CD4-positive, alpha-beta T cell treated with Interleukin-2 at 100 ng/mL for 4 hours (primary cell): ENCODE measurements around the gene MSANTD1.

Source experiments
- DNase-seq: peaks from one replicate; pipeline ENCODE4 v3.0.0-alpha.2; 2020; ENCODE audit warnings: low spot score

Gene MSANTD1

GRCh38 chr4:3217266-3217665, 31.7 kb upstream of the MSANTD1 start:
- no peak for DNase-seq

- no peak for DNase-seq
Measured at GRCh38 chr4:3217771-3218170, 31.2 kb upstream of the MSANTD1 start.

DNA sequence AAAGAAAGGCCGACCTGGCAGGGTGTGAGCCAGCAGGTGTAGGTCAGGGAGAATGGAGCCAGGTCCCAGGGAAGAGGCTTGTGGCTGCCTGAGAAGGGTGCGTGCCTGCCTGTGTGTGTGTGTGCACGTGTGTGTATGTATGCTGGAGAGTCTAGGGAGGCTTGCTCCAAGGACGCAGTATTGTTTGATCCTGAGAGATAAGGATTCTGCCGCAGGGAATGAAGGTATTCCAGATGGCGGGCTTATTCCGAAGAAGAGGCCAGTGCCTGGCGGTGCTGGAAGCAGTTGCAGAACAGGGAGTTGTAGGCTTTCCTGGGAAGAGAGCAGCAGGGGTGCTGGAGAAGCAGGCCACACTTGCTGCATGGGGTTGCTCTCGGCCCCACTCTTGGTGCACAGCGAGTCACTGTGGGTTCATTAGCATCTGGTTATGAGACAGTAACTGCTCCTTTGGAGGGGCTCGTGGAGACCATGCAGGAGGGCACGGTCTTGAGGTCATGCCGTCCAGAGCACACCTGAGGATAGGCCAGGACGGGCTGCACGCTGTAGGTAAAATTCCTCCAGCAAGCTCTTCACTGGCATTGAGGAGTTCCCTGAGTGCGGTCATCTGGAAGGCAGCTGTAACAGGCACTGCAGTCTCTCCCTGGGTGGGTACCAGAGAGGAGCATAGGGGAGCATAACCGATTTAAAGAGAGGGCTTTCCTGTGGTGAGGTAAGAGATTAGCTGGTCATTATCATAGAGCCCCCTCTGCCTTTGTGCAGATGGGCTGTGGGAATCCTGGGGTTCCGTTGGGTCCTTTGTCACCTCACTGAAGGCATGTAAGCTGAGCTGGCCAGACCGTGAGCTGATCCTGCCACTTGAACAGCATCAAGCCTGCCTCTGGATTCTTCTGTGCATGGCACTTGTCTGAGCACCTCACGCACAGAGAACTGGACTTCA, 29.9 kb upstream of the MSANTD1 start:
- no peak for DNase-seq

GRCh38 chr4:3219761-3220475, 29.0 kb upstream of the MSANTD1 start:
- DNase-seq: no peak

- DNase-seq: peak; percentile 28
Measured at GRCh38 chr4:3220476-3221183, 28.3 kb upstream of the MSANTD1 start.

DNA sequence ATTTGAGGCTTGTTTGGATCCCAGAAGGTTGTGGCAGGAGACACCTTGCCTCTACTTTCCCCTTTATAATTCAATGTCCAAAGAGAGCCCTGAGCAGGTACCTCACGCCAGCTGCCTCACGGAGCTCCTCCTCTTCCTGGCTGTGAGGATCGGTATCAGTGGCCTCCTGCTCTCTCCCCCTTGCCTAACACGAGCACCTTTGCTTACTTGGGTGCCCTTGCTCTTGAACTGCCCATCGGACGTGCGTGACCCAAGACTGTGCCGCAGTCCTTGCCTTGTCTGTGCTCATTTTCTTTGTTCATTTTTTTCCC, 27.8 kb upstream of the MSANTD1 start:
- DNase-seq: no peak

- DNase-seq: no peak
Measured at GRCh38 chr4:3221996-3222395, 27.0 kb upstream of the MSANTD1 start.

DNA sequence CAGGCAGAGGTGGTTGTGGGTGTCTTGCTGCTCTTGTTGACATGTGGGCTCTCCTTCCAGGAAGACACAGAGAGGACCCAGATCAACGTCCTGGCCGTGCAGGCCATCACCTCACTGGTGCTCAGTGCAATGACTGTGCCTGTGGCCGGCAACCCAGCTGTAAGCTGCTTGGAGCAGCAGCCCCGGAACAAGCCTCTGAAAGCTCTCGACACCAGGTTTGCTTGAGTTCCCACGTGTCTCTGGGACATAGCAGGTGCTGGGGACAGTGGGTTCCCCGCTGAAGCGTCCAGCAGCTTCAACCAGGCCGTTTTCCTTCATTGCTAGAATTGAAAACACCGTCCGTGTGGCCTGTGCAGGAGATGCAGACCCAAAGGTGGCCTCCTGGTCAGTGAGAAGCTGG, 25.6 kb upstream of the MSANTD1 start:
- no peak for DNase-seq

DNA sequence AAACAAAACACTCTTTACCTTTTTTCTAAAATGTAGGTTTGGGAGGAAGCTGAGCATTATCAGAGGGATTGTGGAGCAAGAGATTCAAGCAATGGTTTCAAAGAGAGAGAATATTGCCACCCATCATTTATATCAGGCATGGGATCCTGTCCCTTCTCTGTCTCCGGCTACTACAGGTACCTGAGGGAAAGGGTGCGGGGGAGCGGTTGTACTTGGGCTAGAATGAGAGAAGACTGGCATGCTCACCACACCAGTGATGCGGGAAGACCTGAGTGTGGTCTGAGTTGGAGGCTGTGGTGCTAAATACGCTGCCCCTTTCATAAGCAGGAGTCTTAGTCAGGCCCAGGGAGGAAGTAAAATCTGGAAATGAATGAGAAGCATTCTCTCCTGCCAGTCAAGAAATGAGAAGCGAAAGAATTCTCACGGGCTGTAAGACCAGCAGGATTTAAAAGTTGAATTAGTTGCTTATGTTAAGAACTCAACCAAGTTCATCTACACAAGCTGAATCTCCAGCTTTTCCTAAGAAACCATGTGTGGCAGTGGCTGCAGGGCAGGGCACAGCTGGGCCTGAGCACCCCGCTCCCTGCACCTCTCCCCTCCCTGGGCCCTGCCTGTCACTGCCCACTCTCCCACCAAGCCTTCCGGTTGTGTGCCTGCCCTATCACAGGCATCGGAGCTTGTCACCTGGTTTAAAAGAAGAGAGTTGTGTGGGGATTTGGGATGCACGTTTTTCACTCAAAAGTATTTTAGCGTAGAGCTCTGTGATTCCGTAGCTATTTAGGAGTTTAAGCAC, 24.8 kb upstream of the MSANTD1 start:
- no peak for DNase-seq

DNA sequence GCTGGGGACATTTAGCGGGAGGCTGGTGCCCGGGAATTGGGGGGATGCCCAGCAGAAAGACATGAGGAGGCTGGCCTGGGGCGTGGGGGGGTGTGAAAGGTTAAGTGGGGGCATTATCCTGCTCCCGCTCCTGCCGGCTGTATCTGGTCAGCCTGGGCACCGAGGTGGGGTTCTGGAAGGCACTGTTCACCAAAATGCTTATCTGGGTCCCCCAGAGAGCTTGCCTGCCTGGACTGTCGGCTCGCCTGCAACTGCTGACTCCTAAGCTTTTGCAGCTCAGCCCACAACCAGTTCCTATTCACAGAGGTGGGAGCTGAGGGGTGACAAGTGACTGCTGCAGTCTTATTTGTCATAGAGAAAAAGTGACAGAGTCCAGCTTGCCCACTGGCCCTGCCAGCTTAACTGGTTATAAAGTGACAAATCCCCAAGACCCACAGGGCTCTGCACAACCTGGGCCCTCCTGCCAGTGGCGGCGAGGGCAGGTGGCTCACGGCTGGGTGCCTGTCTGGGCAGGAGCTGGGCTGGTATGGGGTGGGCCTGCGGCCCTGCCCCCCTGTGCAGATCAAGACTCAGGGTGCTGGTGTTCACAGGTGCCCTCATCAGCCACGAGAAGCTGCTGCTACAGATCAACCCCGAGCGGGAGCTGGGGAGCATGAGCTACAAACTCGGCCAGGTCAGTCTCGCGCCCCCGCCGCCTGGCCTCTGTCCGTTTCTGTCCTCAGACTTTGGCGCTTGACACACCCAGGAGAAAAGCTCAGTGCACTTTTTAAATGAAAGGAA, 23.7 kb upstream of the MSANTD1 start:
- DNase-seq: no peak

DNA sequence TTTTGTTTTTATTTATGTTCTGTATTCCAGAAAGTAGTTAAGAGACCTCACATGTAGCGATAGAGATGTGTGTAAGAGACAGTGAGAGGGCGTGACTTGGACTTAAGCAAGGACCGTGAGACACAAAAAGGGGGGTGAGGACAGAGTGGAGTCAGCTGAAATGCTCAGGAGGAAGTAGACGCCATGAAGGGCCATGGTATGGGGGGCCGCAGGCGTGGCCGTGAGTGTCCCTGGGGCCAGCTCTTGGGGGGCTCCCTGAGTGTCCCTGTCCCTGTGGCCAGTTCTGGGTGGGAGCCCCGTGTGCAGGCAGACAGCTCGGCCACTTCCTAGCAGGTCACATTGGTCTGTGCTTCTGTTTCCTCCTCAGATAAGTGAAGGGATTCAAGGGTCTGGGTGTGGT, 23.0 kb upstream of the MSANTD1 start:
- no peak for DNase-seq

DNA sequence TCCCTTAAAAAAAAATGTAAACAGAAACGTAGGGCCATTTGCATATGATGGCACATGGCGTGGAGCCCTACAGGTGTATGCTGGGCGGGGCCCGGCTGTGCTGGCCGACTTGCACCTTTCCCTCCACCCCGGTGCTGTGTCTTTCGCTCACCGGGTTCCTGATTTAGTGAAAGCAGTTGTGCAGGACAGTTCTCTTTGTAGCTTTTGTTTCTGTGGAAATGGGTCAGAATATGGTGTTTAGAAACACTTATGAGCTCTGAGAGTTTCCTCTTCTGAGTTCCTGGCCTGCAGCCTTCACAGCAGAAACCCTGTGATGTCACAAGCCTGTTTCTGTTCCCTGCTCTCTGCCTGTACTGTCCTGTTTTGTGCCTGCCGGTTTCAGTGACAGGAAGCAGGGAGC, 22.5 kb upstream of the MSANTD1 start:
- no peak for DNase-seq

DNA sequence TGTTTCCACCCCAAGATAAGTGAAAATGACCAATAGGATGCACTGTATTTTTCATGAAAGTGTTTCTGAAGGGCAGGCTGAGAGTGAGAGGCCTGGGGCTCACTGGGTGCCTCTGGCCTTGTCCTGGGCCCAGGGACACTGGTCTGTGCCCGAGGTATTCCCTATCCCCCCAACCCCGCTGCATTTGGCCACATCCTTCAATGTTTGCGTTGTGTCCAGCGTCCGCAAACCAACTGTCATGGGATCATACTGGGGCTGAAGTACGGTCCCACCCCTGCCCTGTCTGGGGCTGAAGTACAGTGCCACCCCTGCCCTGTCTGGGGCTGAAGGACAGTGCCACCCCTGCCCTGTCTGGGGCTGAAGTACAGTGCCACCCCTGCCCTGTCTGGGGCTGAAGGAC, 22.0 kb upstream of the MSANTD1 start:
- no peak for DNase-seq

DNA sequence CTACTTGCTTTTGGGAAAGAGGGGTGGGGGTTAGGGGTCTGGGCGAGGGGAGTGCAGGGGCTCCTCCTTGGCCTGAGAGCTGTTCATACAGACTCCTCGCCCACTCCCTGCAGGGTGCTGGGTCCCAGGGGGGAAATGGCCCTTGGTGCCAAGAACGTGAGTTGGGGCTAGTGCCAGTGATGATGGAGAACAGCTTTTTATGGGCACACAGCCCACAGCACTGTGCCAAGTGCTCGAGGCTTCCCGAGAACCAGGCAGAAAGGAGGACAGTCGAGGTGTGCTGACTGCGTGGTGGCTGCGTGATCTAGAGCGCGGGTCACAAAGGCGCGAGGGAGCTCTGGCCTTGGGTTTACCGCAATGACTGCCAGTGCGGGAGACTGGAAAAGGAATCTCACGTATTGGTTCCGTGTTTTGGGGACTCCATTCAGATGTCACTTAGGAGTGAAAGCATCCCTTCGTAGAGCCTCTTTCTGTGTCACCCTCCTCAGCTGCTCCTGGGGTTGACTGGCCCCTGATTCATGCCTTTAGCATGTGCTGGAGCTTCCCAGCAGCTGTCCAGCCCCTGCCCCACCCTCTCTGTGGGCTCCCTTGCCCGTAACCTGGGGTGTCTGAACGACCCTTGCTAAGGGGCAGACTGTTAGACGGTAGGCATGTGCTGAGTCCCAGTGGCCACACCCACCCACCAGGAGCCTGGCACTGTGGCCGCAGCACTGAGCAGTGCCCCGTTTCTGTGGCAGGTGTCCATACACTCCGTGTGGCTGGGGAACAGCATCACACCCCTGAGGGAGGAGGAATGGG, 20.9 kb upstream of the MSANTD1 start:
- DNase-seq: no peak

- no peak for DNase-seq
Measured at GRCh38 chr4:3228881-3229280, 20.1 kb upstream of the MSANTD1 start.

DNA sequence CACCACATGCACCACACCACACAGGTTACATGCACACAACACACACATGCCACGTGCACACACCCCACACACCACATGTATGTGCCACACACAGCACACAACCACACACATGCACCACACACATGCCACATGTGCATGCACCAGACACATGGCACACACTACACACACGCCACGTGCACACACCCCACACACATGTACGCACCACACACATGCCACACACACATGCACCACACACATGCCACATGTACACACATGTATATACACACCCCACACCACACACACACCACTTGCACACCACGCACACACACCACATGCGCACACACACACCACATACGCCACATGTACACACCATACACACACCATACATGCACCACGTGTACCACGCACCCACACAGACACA, 19.6 kb upstream of the MSANTD1 start:
- no peak for DNase-seq

DNA sequence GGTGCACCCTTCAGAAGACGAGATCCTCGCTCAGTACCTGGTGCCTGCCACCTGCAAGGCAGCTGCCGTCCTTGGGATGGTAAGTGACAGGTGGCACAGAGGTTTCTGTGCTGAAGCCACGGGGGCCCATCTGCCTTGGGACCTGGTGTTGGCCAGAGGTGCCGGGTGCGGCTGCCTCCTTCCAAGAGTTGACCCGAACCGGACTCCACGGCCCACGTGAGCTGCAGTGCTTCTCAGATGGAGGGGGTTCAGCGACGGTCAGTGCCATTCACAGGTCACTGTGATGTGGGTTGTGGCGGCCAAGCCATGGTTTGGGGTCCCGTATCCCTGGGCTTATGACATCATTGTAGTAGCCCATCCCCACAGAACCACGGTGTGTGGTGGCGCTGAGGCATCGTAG, 19.0 kb upstream of the MSANTD1 start:
- no peak for DNase-seq

GRCh38 chr4:3231471-3231870, 17.5 kb upstream of the MSANTD1 start:
- DNase-seq: no peak

DNA sequence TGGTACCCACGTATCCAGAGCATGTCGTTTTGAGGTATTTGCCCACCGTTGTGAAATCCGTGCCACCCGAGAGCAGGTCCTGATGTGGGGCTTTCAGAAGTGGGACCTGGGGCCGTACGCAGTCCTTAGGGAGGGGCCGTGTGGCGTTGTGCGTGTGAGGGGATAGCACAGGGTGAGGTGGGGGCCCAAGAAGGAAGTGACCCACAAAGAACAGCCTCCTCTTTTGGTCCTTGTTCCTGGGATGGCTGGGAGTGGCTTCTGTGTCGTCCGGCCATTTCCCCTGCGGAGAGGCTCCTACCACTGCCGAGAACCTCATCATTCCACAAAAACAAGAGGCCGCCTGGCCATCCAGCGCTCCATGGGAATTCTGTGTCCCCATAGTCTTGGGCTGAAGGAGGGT, 17.0 kb upstream of the MSANTD1 start:
- no peak for DNase-seq

DNA sequence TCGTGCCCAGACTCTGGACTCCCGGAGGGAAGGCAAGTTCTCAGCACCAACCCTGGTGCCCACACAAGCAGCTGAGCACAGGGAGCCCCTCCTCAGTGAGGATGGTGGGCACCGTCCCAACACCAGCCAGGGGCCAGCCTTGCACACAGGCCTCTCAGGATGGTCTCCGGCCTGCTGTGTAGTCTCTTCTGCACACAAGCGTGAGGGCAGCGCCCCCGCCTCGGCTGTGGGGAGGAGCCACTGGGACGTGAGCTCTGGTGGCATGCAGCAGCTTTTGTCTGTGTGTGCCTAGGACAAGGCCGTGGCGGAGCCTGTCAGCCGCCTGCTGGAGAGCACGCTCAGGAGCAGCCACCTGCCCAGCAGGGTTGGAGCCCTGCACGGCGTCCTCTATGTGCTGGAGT, 16.1 kb upstream of the MSANTD1 start:
- no peak for DNase-seq
